CD14-positive monocyte (primary cell): ENCODE measurements around the gene TMEM47. TPM values are rescaled to one million over a fixed set of nuclear protein-coding genes. Genes with fewer than 3 reads are reported as not detected.

Experiments used
- DNase-seq, 3 donors: peaks; one replicate each; pipeline ENCODE4 v3.0.0-alpha.2; 2011 to 2022
- H2AFZ ChIP-seq: 2 replicates; pipeline ENCODE4 v1.6.0; 2012; ENCODE audit warnings: mild to moderate bottlenecking, low read depth, low read length, inconsistent platforms; ENCODE audit not compliant: insufficient read depth, poor library complexity, severe bottlenecking
- H3K27ac ChIP-seq, 2 donors: 1 replicate in 1 of 2; 2 replicates in 1 of 2; pipeline ENCODE4 v1.5.1; 2012 to 2013; ENCODE audit warnings: low read length in 2 of 2, control low read depth in 1 of 2, inconsistent platforms in 1 of 2, low read depth in 1 of 2, mild to moderate bottlenecking in 1 of 2
- H3K27me3 ChIP-seq, 2 donors: one replicate each; pipeline versions ENCODE4 v1.6.0 to v1.6.1; 2011 to 2013; ENCODE audit warnings: low read length in 2 of 2; ENCODE audit not compliant: control insufficient read depth in 2 of 2, insufficient read depth in 2 of 2
- H3K36me3 ChIP-seq, 2 donors: replicated peaks in 1 of 2; 1 replicate in 1 of 2; 2 replicates in 1 of 2; pipeline versions ENCODE4 v1.5.1 to v1.6.1; 2012 to 2013; ENCODE audit warnings: low read length in 2 of 2, control low read depth in 1 of 2, inconsistent platforms in 1 of 2, mild to moderate bottlenecking in 1 of 2; ENCODE audit not compliant: insufficient read depth in 2 of 2, control insufficient read depth in 1 of 2
- H3K4me1 ChIP-seq, 2 donors: 1 replicate in 1 of 2; 2 replicates in 1 of 2; pipeline versions ENCODE4 v1.5.1 to v1.6.1; 2012 to 2013; ENCODE audit warnings: low read length in 2 of 2, control low read depth in 1 of 2, inconsistent platforms in 1 of 2, mild to moderate bottlenecking in 1 of 2, moderate library complexity in 1 of 2; ENCODE audit not compliant: insufficient read depth in 2 of 2, control insufficient read depth in 1 of 2
- H3K4me2 ChIP-seq: replicated peaks from 2 replicates; pipeline ENCODE3; 2012; ENCODE audit warnings: low read length, moderate library complexity, mild to moderate bottlenecking; ENCODE audit not compliant: poor library complexity, severe bottlenecking; ENCODE audit errors: extremely low read depth
- H3K4me3 ChIP-seq, 3 experiments: fragments of 200-600 bp in 1 of 3; sonication (generic) in 1 of 3; replicated peaks in 1 of 3; 1 replicate in 2 of 3; 2 replicates in 1 of 3; pipeline ENCODE4 v1.5.1; 2011 to 2013; ENCODE audit warnings: low read length in 3 of 3, mild to moderate bottlenecking in 3 of 3, control low read depth in 2 of 3, low read depth in 2 of 3, inconsistent platforms in 1 of 3, moderate library complexity in 1 of 3
- H3K79me2 ChIP-seq: 2 replicates; pipeline ENCODE4 v1.6.0; 2012; ENCODE audit warnings: mild to moderate bottlenecking, control low read depth, inconsistent platforms, low read length, moderate library complexity; ENCODE audit not compliant: insufficient read depth
- H3K9ac ChIP-seq: 2 replicates; pipeline ENCODE4 v1.6.0; 2017; ENCODE audit warnings: low read length, mild to moderate bottlenecking; ENCODE audit not compliant: insufficient read depth, poor library complexity, severe bottlenecking
- H3K9me3 ChIP-seq, 2 donors: replicated peaks in 1 of 2; 1 replicate in 1 of 2; 2 replicates in 1 of 2; pipeline versions ENCODE4 v1.5.1 to v1.6.1; 2012 to 2013; ENCODE audit warnings: low read length in 2 of 2, control low read depth in 1 of 2; ENCODE audit not compliant: control insufficient read depth in 1 of 2, insufficient read depth in 1 of 2
- H4K20me1 ChIP-seq: 2 replicates; pipeline ENCODE4 v1.6.0; 2012; ENCODE audit warnings: mild to moderate bottlenecking, low read length, control low read depth, moderate library complexity; ENCODE audit not compliant: insufficient read depth
- H3K27ac Mint-ChIP-seq, 7 donors: one replicate each; pipeline ENCODE4 v1.8.0; 2020; ENCODE audit warnings: mild to moderate bottlenecking in 7 of 7, mixed read lengths in 7 of 7, moderate library complexity in 6 of 7, inconsistent platforms in 2 of 7
- H3K27me3 Mint-ChIP-seq, 3 donors: one replicate each; pipeline ENCODE4 v1.8.0; 2021 to 2022; ENCODE audit warnings: low read depth in 3 of 3, mild to moderate bottlenecking in 3 of 3, mixed read lengths in 3 of 3, moderate library complexity in 3 of 3, inconsistent platforms in 1 of 3
- H3K36me3 Mint-ChIP-seq, 2 donors: one replicate each; pipeline ENCODE4 v1.8.0; 2020; ENCODE audit warnings: mixed read lengths in 2 of 2, inconsistent platforms in 1 of 2, mild to moderate bottlenecking in 1 of 2
- H3K4me1 Mint-ChIP-seq: one replicate; pipeline ENCODE4 v1.8.0; 2020; ENCODE audit warnings: mild to moderate bottlenecking, mixed read lengths
- H3K4me3 Mint-ChIP-seq, 2 donors: one replicate each; pipeline ENCODE4 v1.8.0; 2020; ENCODE audit warnings: mild to moderate bottlenecking in 2 of 2, mixed read lengths in 2 of 2, moderate library complexity in 1 of 2
- H3K9me3 Mint-ChIP-seq, 7 donors: one replicate each; pipeline ENCODE4 v1.8.0; 2020 to 2022; ENCODE audit warnings: mixed read lengths in 7 of 7, mild to moderate bottlenecking in 6 of 7, moderate library complexity in 6 of 7, inconsistent platforms in 2 of 7
- CTCF ChIP-seq: fragments of 200-600 bp; IDR thresholded peaks from one replicate; pipeline ENCODE4 v1.8.0; 2022; ENCODE audit warnings: antibody characterized with exemption, mild to moderate bottlenecking
- WGBS: methylation state at CpG from one replicate; pipeline ENCODE4 v1.1.5; 2013; ENCODE audit warnings: missing lambda C conversion rate; ENCODE audit not compliant: insufficient coverage; 5-methylcytosine and 5-hydroxymethylcytosine counted together
- intact Hi-C, 2 donors: fragments of 100-400 bp; cut with micrococcal nuclease; formaldehyde crosslinking; loops; one replicate each; pipeline versions ENCODE4 v1.15.0 to v1.15.1; 2023
- polyA plus RNA-seq, 3 donors: library from polyadenylated mRNA; depleted of rRNA in 1 of 3; unstranded in 2 of 3; stranded (reverse) in 1 of 3; fragments of 300-500 nt in 2 of 3; fragments of >200 nt in 1 of 3; fragmentation: Illumina TruSeq in 2 of 3; gene quantifications; 1 replicate in 2 of 3; 2 replicates in 1 of 3; pipeline ENCODE4 v1.2.3, GENCODE V29; 2012 to 2021

The TMEM47 gene
- polyA plus RNA-seq, 3 donors = not detected

- H4K20me1 ChIP-seq = no peaks in the 10 kb centered on the region
- no peak overlapping the region for H3K4me2 ChIP-seq
- H3K27me3 ChIP-seq = no peaks in the 10 kb centered on the region
- H3K27ac ChIP-seq = no peak overlapping the region
- Mint-ChIP-seq H3K4me1 (no peaks in the 10 kb centered on the region), H3K27ac (no peak overlapping the region), H3K27me3 (no peaks in the 10 kb centered on the region), H3K4me3 (no peak overlapping the region), H3K36me3 (no peaks in the 10 kb centered on the region), H3K9me3 (no peaks in the 10 kb centered on the region)
- no peaks in the 10 kb centered on the region for H3K9me3 ChIP-seq
- H3K36me3 ChIP-seq = no peaks in the 10 kb centered on the region
- no peaks in the 10 kb centered on the region for H3K4me1 ChIP-seq
- no peak for TF ChIP-seq CTCF
- intact Hi-C loops = no loop called here
- no CpG with 5 or more reads among the region's 2 CpGs for WGBS
- H2AFZ ChIP-seq = no peak overlapping the region
- no peak for DNase-seq
- no peak overlapping the region for H3K4me3 ChIP-seq
- no peaks in the 10 kb centered on the region for H3K79me2 ChIP-seq
- H3K9ac ChIP-seq = no peak overlapping the region
Observed at GRCh38 chrX:34619920-34620319, 37.2 kb downstream of the TMEM47 start.

DNA sequence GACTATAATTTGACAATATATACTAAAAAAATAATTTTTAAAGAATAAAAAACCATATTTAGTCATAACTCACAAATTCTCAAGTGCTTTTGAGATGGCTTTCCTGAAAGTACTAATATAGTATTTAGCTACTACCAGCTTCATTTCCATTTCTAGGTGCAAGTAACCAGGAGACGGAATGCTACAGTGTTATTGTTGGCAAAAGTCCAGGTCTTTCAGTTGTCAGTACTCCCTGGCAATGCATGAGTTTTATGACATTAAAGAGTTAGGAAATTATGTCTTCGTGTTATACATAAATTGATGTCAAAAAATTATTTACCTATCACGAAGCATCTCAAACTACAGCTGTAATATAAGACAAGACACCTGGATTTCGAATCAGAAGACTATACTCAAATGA is 45.0 kb downstream of the TMEM47 start:
- H3K4me1 ChIP-seq = no peaks in the 10 kb centered on the region
- H3K4me1 Mint-ChIP-seq = no peaks in the 10 kb centered on the region
- WGBS = no CpG with 5 or more reads among the region's 4 CpGs
- H3K36me3 ChIP-seq = no peaks in the 10 kb centered on the region
- H4K20me1 ChIP-seq = no peaks in the 10 kb centered on the region
- no peaks in the 10 kb centered on the region for H3K9me3 ChIP-seq
- H3K79me2 ChIP-seq = no peaks in the 10 kb centered on the region
- intact Hi-C loops = no loop called here
- no peaks in the 10 kb centered on the region for H3K27me3 Mint-ChIP-seq
- no peak overlapping the region for H3K27ac ChIP-seq
- TF ChIP-seq CTCF = no peak
- no peak overlapping the region for H3K4me2 ChIP-seq
- no peak overlapping the region for H3K4me3 ChIP-seq
- no peaks in the 10 kb centered on the region for H3K36me3 Mint-ChIP-seq
- no peaks in the 10 kb centered on the region for H3K27me3 ChIP-seq
- peaks cover 0 to 3% (median 0%) of the 10 kb centered on the region in 7 donors for H3K9me3 Mint-ChIP-seq
- no peak overlapping the region for H3K9ac ChIP-seq
- H3K27ac Mint-ChIP-seq = no peak overlapping the region
- H3K4me3 Mint-ChIP-seq = no peak overlapping the region
- H2AFZ ChIP-seq = no peak overlapping the region
- DNase-seq = no peak
